ENCODE measurements around the gene NEK7.

DNA sequence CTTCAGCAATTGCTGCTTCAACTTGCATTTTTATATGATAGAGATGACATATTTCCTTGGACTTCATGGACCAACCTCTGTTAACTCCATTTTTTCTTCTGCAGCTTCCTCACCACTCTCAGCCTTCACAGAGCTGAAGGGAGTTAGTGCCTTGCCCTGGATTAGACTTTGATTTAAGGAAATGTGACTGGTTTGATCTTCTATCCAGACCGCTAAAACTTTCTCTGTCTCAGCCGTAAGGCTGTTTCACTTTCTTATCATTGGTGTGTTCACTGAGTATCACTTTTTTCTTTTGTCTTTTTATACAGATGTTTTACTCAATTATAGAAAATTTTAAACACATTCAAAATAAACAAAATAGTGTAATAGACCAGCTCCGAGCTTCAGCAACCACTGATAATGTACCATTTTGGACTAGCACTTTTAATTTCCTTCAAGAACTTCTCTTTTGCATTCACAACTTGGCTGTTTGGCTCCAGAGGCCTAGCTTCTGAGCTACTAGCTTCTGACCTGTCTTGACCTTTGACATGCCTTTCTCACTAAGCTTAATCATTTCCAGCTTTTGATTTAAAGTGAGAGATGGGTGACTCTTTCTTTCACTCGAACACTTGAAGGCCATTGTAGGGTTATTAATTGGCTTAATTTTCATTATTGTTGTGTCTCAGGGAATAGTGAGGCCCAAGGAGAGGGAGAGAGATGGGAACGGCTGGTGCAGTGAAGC, 9.3 kb downstream of the NEK7 start:
- no peak for TF ChIP-seq POLR2A (IDR thresholded peaks at IDR 0.05)
- TF ChIP-seq, protein P1, sequence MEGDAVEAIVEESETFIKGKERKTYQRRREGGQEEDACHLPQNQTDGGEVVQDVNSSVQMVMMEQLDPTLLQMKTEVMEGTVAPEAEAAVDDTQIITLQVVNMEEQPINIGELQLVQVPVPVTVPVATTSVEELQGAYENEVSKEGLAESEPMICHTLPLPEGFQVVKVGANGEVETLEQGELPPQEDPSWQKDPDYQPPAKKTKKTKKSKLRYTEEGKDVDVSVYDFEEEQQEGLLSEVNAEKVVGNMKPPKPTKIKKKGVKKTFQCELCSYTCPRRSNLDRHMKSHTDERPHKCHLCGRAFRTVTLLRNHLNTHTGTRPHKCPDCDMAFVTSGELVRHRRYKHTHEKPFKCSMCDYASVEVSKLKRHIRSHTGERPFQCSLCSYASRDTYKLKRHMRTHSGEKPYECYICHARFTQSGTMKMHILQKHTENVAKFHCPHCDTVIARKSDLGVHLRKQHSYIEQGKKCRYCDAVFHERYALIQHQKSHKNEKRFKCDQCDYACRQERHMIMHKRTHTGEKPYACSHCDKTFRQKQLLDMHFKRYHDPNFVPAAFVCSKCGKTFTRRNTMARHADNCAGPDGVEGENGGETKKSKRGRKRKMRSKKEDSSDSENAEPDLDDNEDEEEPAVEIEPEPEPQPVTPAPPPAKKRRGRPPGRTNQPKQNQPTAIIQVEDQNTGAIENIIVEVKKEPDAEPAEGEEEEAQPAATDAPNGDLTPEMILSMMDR (IDR thresholded peaks at IDR 0.05 in 8 of 11, conservative IDR thresholded peaks at IDR 0.05 in 3 of 11), result no peak

All from spleen (tissue), 7 donors.